OCI-LY3 (cell line): ENCODE results near the gene SYNPO2.

ENCODE experiments used
- EZH2phosphoT487 ChIP-seq: fragments of 200-600 bp; shearing (Covaris generic); IDR thresholded peaks from 2 replicates; pipeline ENCODE4 v1.6.1; 2018; ENCODE audit warnings: antibody characterized with exemption, mixed run types, low read depth
- TF ChIP-seq, protein P1 (sequence below): fragments of 200-600, 300-600 bp; sonication (generic); IDR thresholded peaks from 2 replicates; pipeline ENCODE4 v1.5.1; 2014; ENCODE audit warnings: antibody characterized with exemption, low read length, low read depth

- TF ChIP-seq, protein P1, sequence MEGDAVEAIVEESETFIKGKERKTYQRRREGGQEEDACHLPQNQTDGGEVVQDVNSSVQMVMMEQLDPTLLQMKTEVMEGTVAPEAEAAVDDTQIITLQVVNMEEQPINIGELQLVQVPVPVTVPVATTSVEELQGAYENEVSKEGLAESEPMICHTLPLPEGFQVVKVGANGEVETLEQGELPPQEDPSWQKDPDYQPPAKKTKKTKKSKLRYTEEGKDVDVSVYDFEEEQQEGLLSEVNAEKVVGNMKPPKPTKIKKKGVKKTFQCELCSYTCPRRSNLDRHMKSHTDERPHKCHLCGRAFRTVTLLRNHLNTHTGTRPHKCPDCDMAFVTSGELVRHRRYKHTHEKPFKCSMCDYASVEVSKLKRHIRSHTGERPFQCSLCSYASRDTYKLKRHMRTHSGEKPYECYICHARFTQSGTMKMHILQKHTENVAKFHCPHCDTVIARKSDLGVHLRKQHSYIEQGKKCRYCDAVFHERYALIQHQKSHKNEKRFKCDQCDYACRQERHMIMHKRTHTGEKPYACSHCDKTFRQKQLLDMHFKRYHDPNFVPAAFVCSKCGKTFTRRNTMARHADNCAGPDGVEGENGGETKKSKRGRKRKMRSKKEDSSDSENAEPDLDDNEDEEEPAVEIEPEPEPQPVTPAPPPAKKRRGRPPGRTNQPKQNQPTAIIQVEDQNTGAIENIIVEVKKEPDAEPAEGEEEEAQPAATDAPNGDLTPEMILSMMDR, result peak; percentile 69
- TF ChIP-seq EZH2phosphoT487, result no peak
These were observed 153.4 kb downstream of the SYNPO2 start for GRCh38 chr4:119041951-119042560.
